Adrenal gland (tissue), 5 donors: Measurements from ENCODE around the gene FAM43A.

Experiments
- POLR2A ChIP-seq, 2 donors: fragments of 450-650 bp; IDR thresholded peaks; one replicate each; pipeline ENCODE4 v1.6.1; 2017; ENCODE audit warnings: antibody characterized with exemption in 2 of 2, mild to moderate bottlenecking in 2 of 2, moderate library complexity in 1 of 2
- TF ChIP-seq, protein P1 (sequence below), 6 experiments: fragments of 450-650 bp in 4 of 6; fragments of 200-600 bp in 2 of 6; sonication (generic) in 1 of 6; IDR thresholded peaks; 1 replicate in 5 of 6; 2 replicates in 1 of 6; pipeline versions ENCODE4 v1.5.1 to v1.8.0; 2016 to 2021; ENCODE audit warnings: antibody characterized with exemption in 6 of 6, mild to moderate bottlenecking in 2 of 6, moderate library complexity in 1 of 6
- donor health status: DM: no; HTN: no; CAD: no.

DNA sequence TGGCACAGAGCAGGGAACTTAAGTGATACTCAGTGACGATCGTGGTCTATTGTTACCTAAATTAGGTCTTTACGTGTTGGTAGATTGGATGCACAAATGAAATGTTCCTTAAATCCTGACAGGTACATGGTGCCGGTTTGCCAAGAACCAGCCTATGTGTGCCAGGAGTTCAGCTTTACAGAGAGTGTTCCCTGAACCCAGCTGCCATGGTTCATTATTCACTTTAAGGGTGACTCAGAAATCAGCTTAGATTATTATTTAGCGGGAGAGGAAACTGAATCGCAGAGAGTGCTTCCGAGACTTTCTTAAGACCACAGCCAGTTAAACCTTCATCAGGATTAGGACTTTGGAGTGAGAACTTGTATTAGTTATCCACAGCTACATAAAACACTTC is 21.5 kb downstream of the FAM43A start:
- TF ChIP-seq POLR2A (IDR thresholded peaks at IDR 0.05), result no peak
- TF ChIP-seq, protein P1, sequence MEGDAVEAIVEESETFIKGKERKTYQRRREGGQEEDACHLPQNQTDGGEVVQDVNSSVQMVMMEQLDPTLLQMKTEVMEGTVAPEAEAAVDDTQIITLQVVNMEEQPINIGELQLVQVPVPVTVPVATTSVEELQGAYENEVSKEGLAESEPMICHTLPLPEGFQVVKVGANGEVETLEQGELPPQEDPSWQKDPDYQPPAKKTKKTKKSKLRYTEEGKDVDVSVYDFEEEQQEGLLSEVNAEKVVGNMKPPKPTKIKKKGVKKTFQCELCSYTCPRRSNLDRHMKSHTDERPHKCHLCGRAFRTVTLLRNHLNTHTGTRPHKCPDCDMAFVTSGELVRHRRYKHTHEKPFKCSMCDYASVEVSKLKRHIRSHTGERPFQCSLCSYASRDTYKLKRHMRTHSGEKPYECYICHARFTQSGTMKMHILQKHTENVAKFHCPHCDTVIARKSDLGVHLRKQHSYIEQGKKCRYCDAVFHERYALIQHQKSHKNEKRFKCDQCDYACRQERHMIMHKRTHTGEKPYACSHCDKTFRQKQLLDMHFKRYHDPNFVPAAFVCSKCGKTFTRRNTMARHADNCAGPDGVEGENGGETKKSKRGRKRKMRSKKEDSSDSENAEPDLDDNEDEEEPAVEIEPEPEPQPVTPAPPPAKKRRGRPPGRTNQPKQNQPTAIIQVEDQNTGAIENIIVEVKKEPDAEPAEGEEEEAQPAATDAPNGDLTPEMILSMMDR (IDR thresholded peaks at IDR 0.05), result no peak
